Lung microvascular endothelial cell (primary cell): ENCODE measurements around the gene MTPN. TPM values are rescaled to one million over a fixed set of nuclear protein-coding genes. Genes with fewer than 3 reads are reported as not detected.
A peak's percentile ranks its signal among the peaks of the same experiment; 100 is the strongest.

Experiments used
- DNase-seq, 2 donors: peaks; one replicate each; pipeline versions ENCODE4 v3.0.0 to v3.0.0-alpha.2; 2010; ENCODE audit warnings: low read depth in 2 of 2
- total RNA-seq: library from RNA; depleted of rRNA; stranded (reverse); fragments of >200 nt; gene quantifications from 2 replicates; pipeline ENCODE4 v1.2.1, GENCODE V29; 2014

Gene MTPN
- total RNA-seq, 1 donor from 2014 or later, result 102 TPM

GRCh38 chr7:135928136-135928535, 49.0 kb downstream of the MTPN start:
- DNase-seq, result no peak

GRCh38 chr7:135925210-135925609, 51.9 kb downstream of the MTPN start:
- peak in 1 of 2 donors; percentile 37 for DNase-seq

- no peak for DNase-seq
These were observed 52.9 kb downstream of the MTPN start for GRCh38 chr7:135924302-135924701.

- no peak for DNase-seq
These were observed 54.9 kb downstream of the MTPN start for GRCh38 chr7:135922263-135922662.

GRCh38 chr7:135920478-135920877, 56.7 kb downstream of the MTPN start:
- DNase-seq, result no peak

- DNase-seq, result no peak
These were observed 57.9 kb downstream of the MTPN start for GRCh38 chr7:135919071-135919841.

GRCh38 chr7:135918134-135918533, 59.0 kb downstream of the MTPN start:
- peak in 1 of 2 donors; percentile 41 for DNase-seq

GRCh38 chr7:135917721-135918120, 59.4 kb downstream of the MTPN start:
- DNase-seq, result no peak

- DNase-seq, result no peak
These were observed 62.8 kb downstream of the MTPN start for GRCh38 chr7:135914346-135914745.

GRCh38 chr7:135913404-135913803, 63.8 kb downstream of the MTPN start:
- no peak for DNase-seq

GRCh38 chr7:135911099-135911498, 66.1 kb downstream of the MTPN start:
- no peak for DNase-seq

GRCh38 chr7:135910393-135911036, 66.6 kb downstream of the MTPN start:
- no peak for DNase-seq

- no peak for DNase-seq
These were observed 71.3 kb downstream of the MTPN start for GRCh38 chr7:135905858-135906257.

- no peak for DNase-seq
These were observed 71.8 kb downstream of the MTPN start for GRCh38 chr7:135905355-135905754.

GRCh38 chr7:135904282-135904681, 72.9 kb downstream of the MTPN start:
- peak in 1 of 2 donors; percentile 7 for DNase-seq

GRCh38 chr7:135901585-135902540, 75.3 kb downstream of the MTPN start:
- no peak for DNase-seq

- no peak for DNase-seq
These were observed 77.1 kb downstream of the MTPN start for GRCh38 chr7:135900065-135900546.

GRCh38 chr7:135899458-135900064, 77.6 kb downstream of the MTPN start:
- no peak for DNase-seq

- no peak for DNase-seq
These were observed 78.9 kb downstream of the MTPN start for GRCh38 chr7:135898226-135898625.

- no peak for DNase-seq
These were observed 82.3 kb downstream of the MTPN start for GRCh38 chr7:135894816-135895215.

- DNase-seq, result no peak
These were observed 87.3 kb downstream of the MTPN start for GRCh38 chr7:135889823-135890222.
